Endothelial cell of umbilical vein (primary cell): Measurements from ENCODE around the gene CD164L2. TPM values are rescaled to one million over a fixed set of nuclear protein-coding genes. Genes with fewer than 3 reads are reported as not detected.

ENCODE experiments used
- BruUV-seq: library from RNA; stranded (reverse); fragments of 400-500 nt; replicated peaks from 2 replicates; lab custom pipeline; 2021; lab: Mats Ljungman, UMichigan
- CTCF ChIA-PET: fragments of 300-600, 350-600 bp; sonication (Branson Sonifier 250); formaldehyde crosslinking; loops from one replicate; lab custom pipeline; 2021; ENCODE audit warnings: antibody characterized with exemption, inconsistent platforms; lab: Charles Lee
- POLR2A ChIA-PET: fragments of 300-600, 350-600 bp; sonication (Branson Sonifier 250); formaldehyde crosslinking; loops from one replicate; lab custom pipeline; 2021; ENCODE audit warnings: antibody characterized with exemption, inconsistent platforms; lab: Charles Lee
- DNase-seq: peaks from one replicate; pipeline ENCODE4 v3.0.0-alpha.2; 2011; ENCODE audit warnings: low read depth, low spot score
- FAIRE-seq: peaks from 2 replicates; lab custom pipeline; 2011; peaks lifted over from hg19 to GRCh38; lab: Jason Lieb, UNC
- H2AFZ ChIP-seq: 2 replicates; pipeline ENCODE4 v1.6.0; 2012; ENCODE audit warnings: low read depth, low read length, control low read depth, inconsistent platforms
- H3K27ac ChIP-seq: 2 replicates; pipeline ENCODE4 v1.5.1; 2011; ENCODE audit warnings: low read depth, mild to moderate bottlenecking, control low read depth, low read length, moderate library complexity; ENCODE audit not compliant: insufficient read depth
- H3K27me3 ChIP-seq, 2 experiments: 2 replicates each; pipeline versions ENCODE4 v1.6.0 to v1.6.1; 2011; ENCODE audit warnings: low read length in 2 of 2, mixed read lengths in 1 of 2; ENCODE audit not compliant: control insufficient read depth in 2 of 2, insufficient read depth in 2 of 2
- H3K36me3 ChIP-seq, 2 experiments: 2 replicates in 1 of 2; 3 replicates in 1 of 2; pipeline ENCODE4 v1.5.1; 2011; ENCODE audit warnings: low read length in 2 of 2, mild to moderate bottlenecking in 1 of 2, moderate library complexity in 1 of 2; ENCODE audit not compliant: control insufficient read depth in 2 of 2, insufficient read depth in 2 of 2; ENCODE audit errors: extremely low read depth in 1 of 2
- H3K4me1 ChIP-seq: 3 replicates; pipeline ENCODE4 v1.5.1; 2011; ENCODE audit warnings: mild to moderate bottlenecking, low read length; ENCODE audit not compliant: control insufficient read depth, insufficient read depth; ENCODE audit errors: extremely low read depth
- H3K4me2 ChIP-seq: 2 replicates; pipeline ENCODE4 v1.6.1; 2011; ENCODE audit warnings: low read length, control low read depth, mixed read lengths; ENCODE audit not compliant: insufficient read depth
- H3K4me3 ChIP-seq, 3 experiments: fragments of 200-600 bp in 1 of 3; sonication (generic), shearing (Covaris generic) in 1 of 3; replicated peaks in 1 of 3; 2 replicates each; pipeline ENCODE4 v1.5.1; 2011 to 2016; ENCODE audit warnings: control low read depth in 3 of 3, low read length in 3 of 3, mild to moderate bottlenecking in 2 of 3, inconsistent platforms in 1 of 3, low read depth in 1 of 3, moderate library complexity in 1 of 3; ENCODE audit not compliant: insufficient read depth in 1 of 3
- H3K79me2 ChIP-seq: 2 replicates; pipeline ENCODE4 v1.6.0; 2012; ENCODE audit warnings: low read length, inconsistent platforms; ENCODE audit not compliant: control insufficient read depth, insufficient read depth
- H3K9ac ChIP-seq: replicated peaks from 2 replicates; pipeline ENCODE3; 2011; ENCODE audit warnings: low read length, control low read depth; ENCODE audit not compliant: insufficient read depth; ENCODE audit errors: extremely low read depth
- H3K9me1 ChIP-seq: replicated peaks from 3 replicates; pipeline ENCODE4 v1.6.0; 2011; ENCODE audit warnings: mild to moderate bottlenecking, low read length; ENCODE audit not compliant: control insufficient read depth, insufficient read depth; ENCODE audit errors: extremely low read depth
- H3K9me3 ChIP-seq: replicated peaks from 2 replicates; pipeline ENCODE4 v1.5.1; 2012; ENCODE audit warnings: low read length, inconsistent platforms; ENCODE audit not compliant: control insufficient read depth, insufficient read depth
- H4K20me1 ChIP-seq: replicated peaks from 2 replicates; pipeline ENCODE3; 2011; ENCODE audit warnings: mild to moderate bottlenecking, low read length; ENCODE audit not compliant: control insufficient read depth, insufficient read depth; ENCODE audit errors: extremely low read depth
- FOS ChIP-seq: IDR thresholded peaks from 2 replicates; pipeline ENCODE4 v1.6.1; 2011; ENCODE audit warnings: mild to moderate bottlenecking, low read length, moderate library complexity, borderline replicate concordance; ENCODE audit not compliant: insufficient read depth
- GATA2 ChIP-seq: IDR thresholded peaks from 2 replicates; pipeline ENCODE4 v1.7.0; 2011; ENCODE audit warnings: low read depth, mild to moderate bottlenecking, moderate library complexity, mixed read lengths, low read length; ENCODE audit not compliant: insufficient read length, insufficient read depth
- JUN ChIP-seq: IDR thresholded peaks from 2 replicates; pipeline ENCODE4 v1.6.1; 2011; ENCODE audit warnings: borderline replicate concordance, low read depth; ENCODE audit not compliant: insufficient read length, insufficient read depth
- POLR2A ChIP-seq: IDR thresholded peaks from 2 replicates; pipeline ENCODE4 v1.6.1; 2012; ENCODE audit warnings: low read depth, mild to moderate bottlenecking, control low read depth, low read length
- POLR2AphosphoS5 ChIP-seq: IDR thresholded peaks from 2 replicates; pipeline ENCODE4 v1.6.1; 2012; ENCODE audit warnings: low read depth, mild to moderate bottlenecking, control low read depth, low read length, moderate library complexity; ENCODE audit not compliant: insufficient read depth
- dilution Hi-C: fragments of 300-500 bp; cut with MboI; formaldehyde crosslinking; loops from one replicate; pipeline ENCODE4 v1.15.0; 2019; ENCODE audit warnings: low sequenced_read_pairs; ENCODE audit not compliant: extremely low pct_ligation_motif_present
- intact Hi-C: fragments of 100-400 bp; cut with micrococcal nuclease; formaldehyde crosslinking; loops from one replicate; pipeline ENCODE4 v1.10.0; 2022
- polyA plus RNA-seq, 4 experiments: library from polyadenylated mRNA; depleted of rRNA in 3 of 4; stranded (reverse) in 3 of 4; unstranded in 1 of 4; fragments of >200 nt; gene quantifications; 2 replicates each; pipeline versions ENCODE4 v1.2.1 to v1.2.3, GENCODE V29; 2011 to 2012; ENCODE audit warnings: missing spikeins in 1 of 4
- total RNA-seq: library from RNA; stranded (reverse); gene quantifications from 2 replicates; pipeline ENCODE4 v1.2.3, GENCODE V29; 2021
- TF ChIP-seq, protein P1 (sequence below), 2 donors: IDR thresholded peaks; 1 replicate in 1 of 2; 2 replicates in 1 of 2; pipeline ENCODE4 v1.5.1; 2011; ENCODE audit warnings: low read length in 2 of 2, mild to moderate bottlenecking in 2 of 2, moderate library complexity in 2 of 2, control low read depth in 1 of 2, inconsistent platforms in 1 of 2, low read depth in 1 of 2; ENCODE audit not compliant: insufficient read depth in 1 of 2; ENCODE audit errors: extremely low read depth in 1 of 2

CD164L2 gene
- total and polyA plus RNA-seq, 2 donors (not counting 3 experiments of a cell fraction or from before 2014, with no cell fraction given): not detected

DNA sequence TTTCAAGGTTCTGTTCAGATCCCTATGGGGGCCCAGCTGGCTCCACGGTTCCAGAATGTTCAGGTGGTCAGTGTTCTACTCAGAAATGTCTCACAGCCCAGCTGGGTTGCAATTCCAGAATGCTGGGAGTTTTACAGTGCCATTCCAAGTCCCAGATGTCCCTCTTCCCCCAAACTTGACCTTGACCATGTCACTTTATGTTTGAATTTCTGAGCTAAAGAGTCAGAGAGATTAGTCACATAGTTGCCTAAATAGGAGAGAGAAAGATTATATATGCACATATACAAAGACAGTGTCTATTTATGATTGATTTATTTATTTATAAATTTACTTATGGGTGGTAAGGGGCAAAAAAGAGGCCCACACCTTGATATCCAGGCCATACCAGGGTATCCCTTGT is 11.8 kb upstream of the CD164L2 start:
- TSS peak; percentile 55 for BruUV-seq
- Histone ChIP-seq H4K20me1 (no peaks in the 10 kb centered on the region), H3K4me1 (peaks cover 11% of the 10 kb centered on the region), H3K9me1 (no peaks in the 10 kb centered on the region), H3K27ac (no peak overlapping the region), H3K79me2 (peaks cover 5% of the 10 kb centered on the region), H3K36me3 (no peaks in the 10 kb centered on the region), H3K9ac (no peak overlapping the region), H3K4me2 (no peak overlapping the region), H3K4me3 (no peak overlapping the region), H3K9me3 (no peaks in the 10 kb centered on the region), H3K27me3 (no peaks in the 10 kb centered on the region), H2AFZ (no peak overlapping the region)
- CTCF ChIA-PET: interaction anchor here (0.8 to 6.6 kb wide), 35 partner anchors 9 to 351 kb away, joined by 3 to 275 read pairs (median 3); partner anchors contain the start of genes AHDC1, CD164L2 and MAP3K6
- DNase-seq: no peak
- TF ChIP-seq POLR2AphosphoS5 (no peak), GATA2 (no peak), POLR2A (no peak), FOS (no peak), JUN (no peak)
- TF ChIP-seq, protein P1, sequence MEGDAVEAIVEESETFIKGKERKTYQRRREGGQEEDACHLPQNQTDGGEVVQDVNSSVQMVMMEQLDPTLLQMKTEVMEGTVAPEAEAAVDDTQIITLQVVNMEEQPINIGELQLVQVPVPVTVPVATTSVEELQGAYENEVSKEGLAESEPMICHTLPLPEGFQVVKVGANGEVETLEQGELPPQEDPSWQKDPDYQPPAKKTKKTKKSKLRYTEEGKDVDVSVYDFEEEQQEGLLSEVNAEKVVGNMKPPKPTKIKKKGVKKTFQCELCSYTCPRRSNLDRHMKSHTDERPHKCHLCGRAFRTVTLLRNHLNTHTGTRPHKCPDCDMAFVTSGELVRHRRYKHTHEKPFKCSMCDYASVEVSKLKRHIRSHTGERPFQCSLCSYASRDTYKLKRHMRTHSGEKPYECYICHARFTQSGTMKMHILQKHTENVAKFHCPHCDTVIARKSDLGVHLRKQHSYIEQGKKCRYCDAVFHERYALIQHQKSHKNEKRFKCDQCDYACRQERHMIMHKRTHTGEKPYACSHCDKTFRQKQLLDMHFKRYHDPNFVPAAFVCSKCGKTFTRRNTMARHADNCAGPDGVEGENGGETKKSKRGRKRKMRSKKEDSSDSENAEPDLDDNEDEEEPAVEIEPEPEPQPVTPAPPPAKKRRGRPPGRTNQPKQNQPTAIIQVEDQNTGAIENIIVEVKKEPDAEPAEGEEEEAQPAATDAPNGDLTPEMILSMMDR (IDR thresholded peaks at IDR 0.05; ENCODE audit: extremely low read depth in 1 of 2, insufficient read depth in 1 of 2, low read depth in 1 of 2, low read length in 2 of 2): no peak
- FAIRE-seq: no peak
- dilution Hi-C loops: no loop called here
- intact Hi-C loops: loop anchor here (1.0 to 10.0 kb wide), 5 partner anchors 38 to 353 kb away; partner anchors contain the start of gene TMEM222
- POLR2A ChIA-PET: interaction anchor here (1.1 kb wide), 1 partner anchor 29 kb away, joined by 3 read pairs; no protein-coding TSS in a partner anchor
